GM21381 (cell line): ENCODE results near the gene OXTR.

Source experiments
- ATAC-seq: cut with Tn5 transposase; IDR thresholded peaks from one replicate; pipeline ENCODE4 v1.9.1; 2021; ENCODE audit warnings: mild to moderate bottlenecking, moderate library complexity; ENCODE audit not compliant: unreplicated experiment

Gene OXTR

DNA sequence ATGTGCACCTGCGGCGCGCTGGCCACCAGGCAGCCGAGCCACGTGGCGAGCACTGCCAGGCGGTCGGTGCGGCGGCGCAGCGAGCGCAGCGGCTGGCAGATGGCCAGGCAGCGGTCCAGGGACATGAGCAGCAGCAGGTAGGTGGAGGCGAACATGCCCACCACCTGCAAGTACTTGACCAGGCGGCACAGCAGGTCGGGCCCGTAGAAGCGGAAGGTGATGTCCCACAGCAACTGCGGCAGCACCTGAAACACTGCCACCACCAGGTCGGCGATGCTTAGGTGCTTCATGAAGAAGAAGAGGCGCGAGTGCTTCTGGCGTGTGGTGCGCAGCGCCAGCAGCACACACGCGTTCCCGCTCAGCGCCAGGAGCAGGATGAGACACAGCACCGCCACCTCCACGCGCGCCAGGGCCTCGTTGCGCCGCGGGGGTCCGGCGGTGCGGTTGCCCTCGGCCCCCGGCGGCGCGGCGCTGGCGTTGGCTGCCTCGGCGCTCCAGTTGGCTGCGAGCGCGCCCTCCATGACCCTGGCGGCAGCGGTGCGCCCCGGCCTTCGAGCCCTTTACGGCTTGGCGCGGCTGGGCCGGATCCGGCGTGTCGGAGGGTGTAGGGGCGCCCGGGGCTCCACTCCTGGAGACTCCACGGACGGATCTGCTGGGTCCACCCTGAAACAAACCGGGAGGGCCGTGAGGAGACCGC, 1.6 kb downstream of the OXTR start:
- ATAC-seq: peak; percentile 49

DNA sequence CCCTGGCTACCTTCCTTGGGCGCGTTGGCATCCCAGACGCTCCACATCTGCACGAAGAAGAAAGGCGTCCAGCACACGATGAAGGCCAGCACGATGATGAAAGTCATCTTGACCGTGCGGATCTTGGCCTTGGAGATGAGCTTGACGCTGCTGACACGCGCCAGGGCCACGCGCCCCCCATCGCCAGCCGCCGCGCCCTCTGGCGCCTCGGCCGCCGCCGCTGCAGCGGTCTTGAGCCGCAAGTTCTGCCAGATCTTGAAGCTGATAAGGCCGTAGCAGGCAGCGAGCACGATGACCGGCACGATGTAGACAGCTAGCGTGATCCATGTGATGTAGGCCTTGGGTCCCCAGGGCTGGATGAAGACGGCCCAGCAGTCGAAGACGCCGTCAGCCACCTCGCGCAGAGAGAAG, 2.2 kb downstream of the OXTR start:
- ATAC-seq: no peak

DNA sequence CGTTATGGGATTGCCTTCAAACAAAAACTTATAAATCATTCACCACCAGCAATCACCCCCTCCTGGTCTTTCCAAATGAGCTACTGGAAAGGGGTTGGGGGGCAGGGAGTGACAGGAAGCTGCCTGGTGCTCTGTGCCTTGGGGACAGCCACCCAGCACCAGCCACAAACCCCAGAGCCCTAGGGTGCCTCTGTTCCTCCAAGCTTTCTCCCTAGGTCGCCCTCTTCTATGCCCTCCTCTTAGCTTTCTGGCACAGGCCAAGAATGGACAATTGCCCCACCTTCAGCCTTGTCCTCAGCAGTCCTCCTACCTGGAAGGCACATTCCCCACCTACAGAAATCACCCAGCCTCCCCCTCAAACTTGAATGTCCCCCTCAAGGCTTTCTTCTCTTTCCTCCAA, 3.3 kb downstream of the OXTR start:
- no peak for ATAC-seq

DNA sequence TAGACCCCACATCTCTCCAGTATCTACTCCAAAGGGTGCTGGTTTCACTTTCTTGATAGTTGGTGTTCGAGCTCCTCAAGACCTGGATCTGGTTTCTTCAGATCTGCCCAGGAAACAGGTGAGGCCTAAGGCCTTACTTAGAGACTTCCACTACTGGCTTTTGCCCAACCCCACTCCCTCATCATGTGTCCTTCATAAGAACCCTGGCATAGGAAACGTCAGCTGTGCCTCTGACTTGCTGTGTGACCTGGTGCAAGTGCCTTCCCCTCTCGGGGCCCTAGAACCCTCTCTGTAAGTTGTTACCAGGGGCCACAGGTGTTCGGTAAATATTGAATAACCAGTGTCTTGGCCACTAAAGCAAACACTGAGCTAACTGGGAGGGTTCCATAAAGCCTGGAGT, 3.9 kb downstream of the OXTR start:
- no peak for ATAC-seq

DNA sequence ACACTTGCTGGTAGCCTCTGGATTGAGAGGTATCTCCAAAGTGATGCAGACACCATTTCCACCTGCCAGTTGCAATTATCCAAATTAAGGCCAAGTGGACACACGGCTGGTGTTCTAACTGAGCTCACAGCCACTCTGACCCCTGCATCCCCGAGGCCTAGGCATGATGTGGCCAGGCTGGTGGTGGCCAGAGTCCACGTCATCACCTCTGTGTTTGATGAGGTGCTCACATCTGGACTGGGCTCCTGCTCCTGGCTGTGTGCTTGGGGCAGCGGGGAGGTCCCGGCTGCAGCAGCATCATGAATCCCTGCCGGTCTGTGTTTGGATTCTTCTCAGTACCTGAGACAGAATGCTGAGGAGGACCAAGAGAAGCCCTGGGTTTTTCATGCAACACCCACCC, 4.9 kb downstream of the OXTR start:
- no peak for ATAC-seq

DNA sequence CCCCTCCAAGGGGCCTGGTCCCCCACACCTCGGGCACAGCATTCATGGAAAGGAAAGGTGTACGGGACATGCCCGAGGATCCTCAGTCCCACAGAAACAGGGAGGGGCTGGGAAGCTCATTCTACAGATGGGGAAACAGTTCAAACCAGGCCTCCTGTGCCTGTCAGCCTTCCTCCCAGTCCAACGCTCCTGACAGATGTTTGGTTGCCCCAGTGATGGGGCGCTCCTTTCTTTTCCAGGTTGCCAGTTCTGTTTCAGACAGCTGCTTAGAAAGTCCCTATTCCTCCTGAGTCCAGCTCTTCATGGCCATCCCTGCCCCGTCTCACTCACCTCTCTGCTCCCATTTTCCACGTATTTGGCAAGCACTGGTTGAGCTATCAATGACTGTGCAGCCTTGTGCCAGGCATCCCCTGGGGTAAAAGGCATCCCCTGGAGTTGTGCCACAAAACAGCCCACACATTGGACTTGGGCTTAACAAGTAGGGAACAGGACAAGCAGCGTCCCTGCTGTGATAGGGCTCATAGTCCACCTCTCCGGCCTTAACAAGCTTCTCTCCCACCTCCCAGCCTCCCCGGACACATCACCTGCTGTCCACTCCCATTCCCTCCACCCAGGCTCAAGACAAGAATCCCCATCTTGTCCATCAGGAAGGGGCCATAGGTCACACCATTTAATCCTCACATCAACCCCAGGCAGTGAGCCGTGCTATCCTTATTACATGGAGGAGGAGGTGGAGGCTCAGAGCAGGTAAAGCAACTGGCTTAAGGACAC, 6.6 kb downstream of the OXTR start:
- ATAC-seq: no peak

DNA sequence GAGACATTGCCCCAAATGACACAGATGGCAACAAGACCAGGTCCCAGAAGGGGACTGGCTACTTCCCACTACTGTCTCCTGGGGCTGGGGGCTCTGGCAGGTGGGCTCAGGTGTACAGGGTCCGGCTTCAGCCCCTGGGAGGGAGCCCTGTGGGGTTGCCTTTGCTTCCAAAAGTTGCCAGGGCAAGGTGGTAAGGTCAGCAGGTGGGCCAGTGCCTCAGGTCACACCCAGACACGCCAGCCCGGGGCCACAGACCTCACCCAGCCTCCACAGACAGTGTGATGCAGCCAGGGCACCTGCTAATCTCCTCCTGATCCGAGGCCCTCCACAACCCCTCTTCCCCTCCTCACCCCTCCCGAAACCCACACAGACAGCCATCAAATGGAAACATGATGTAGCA, 7.5 kb downstream of the OXTR start:
- ATAC-seq: no peak

DNA sequence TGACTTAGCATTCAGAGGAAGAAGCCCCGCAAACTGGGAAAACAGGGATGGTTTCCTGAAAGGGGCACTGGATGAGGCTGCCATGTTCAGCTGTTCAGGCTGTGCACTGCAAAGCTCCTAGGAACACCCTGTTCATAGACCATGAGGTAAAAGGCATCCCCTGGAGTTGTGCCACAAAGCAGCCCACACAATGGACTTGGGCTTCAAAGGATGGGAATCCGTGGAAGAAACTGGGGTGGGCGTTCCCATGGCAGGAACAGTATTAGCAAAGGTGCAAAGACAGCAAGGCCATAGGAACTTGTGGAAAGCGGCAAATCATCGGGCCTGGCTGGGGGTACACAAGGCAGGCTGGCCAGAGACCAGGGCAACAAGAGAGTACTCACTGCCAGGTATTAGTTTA, 8.9 kb downstream of the OXTR start:
- no peak for ATAC-seq

DNA sequence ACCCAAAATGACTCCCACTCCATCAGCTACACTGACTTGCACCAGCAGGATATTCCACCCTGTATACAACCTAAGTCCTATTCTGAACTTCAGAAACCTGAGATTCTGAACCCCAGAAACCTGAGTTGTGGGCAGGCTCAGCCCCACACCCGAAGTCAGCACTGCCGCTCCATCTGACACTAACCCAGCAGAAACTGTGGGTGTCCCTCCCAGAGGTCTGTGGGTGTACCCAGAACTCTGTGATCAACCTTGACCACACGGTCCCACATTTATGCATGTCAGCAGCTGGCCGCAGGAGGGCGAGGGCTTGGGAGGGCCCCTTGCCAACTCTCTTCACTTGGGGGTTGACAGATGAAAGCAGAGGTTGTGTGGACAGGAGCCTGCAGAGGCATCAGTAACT, 9.3 kb downstream of the OXTR start:
- no peak for ATAC-seq

DNA sequence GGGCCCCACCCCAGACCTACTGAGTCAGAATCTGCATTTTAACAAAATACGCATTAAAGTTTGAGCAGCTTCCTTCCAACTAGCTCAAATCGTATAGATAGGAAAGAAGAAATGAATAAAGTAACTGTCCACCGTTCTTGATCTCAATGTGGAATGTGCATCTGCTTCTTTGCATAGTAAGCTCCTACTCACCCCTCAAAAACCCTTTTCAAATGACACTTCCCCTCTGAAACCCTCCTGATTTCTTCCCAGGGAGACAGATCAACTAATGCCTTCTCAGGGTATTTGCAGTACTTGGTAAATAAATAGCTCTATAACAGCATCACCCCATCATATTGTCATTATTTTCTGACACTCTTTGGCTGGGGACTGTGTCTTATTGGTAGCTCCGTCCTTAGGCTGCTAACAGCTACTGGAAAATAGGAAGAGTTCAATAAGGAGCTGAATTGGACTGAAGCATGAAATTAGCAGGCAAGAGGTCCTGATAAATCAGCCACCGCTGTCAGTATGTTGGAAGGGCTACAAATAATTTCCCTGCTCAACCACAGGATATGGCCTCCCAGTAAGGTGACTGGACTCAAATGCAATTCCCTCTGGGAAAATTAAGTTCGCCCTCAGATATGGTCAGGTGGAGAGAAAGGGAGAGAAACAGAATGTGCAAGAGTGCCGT, 10.2 kb downstream of the OXTR start:
- ATAC-seq: no peak

DNA sequence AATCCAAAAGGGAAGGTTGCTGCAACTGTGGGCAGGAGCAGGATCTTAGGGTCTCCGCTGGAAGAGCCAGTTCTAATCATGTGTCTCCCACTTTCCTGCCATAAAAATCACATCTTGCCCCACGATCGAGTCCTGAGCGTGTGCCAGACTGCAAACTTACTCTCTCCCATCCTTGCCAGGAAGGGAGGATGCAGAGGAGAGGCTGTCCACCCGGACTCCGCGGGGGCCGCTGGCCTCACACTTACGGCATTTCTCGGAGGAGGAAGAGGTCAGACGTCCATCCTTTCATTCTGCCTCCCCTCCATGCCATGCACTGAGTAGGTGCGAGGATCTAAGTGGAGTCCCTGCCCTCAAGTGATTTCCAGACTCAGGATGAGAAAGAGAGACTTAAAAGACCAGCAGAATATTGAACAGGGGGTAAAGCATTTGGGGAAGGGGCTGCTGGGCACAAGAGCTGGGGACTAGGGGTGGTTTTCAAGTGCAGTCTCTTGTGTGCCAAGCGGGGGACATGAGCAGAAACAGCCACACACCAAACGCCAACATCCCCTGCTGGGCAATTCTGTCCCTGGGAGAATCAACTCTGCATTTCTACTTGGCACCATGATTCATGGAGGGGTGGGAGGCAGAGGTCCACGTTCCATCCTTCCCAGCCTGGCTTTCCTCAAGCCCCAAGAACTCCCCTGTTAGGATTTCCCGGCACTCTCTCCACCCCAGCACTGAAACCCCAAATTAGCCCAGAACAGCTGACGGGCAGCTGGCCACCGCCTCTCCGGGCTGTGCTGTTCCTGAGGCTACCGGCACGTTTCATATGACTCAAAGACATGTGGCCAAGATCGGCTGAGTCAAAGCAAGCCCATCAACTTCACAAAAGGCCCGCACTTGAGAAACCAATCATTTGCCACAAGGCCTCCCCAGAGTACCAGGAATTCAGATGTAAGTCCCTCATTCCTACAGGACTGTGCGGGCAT, 11.6 kb downstream of the OXTR start:
- ATAC-seq: no peak

DNA sequence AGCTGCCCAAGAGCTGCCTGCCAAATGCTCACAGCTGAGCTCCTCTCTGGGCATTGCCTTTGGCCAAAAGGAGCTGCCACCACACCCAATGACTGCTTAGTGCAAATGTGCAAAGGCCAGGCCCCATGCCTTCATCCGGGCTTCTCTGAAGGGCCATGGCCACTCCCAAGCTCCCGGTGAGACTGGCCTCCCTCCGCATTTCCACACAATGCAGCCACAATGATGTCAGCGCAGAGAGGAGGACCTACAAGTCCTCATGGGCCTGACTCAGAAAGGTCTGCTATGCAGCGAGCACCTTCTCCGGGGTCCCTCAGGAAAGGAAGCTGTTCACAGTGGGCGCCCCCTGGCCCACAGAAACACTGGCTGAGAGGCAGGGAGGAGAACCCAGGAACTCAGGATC, 12.7 kb downstream of the OXTR start:
- ATAC-seq: no peak

DNA sequence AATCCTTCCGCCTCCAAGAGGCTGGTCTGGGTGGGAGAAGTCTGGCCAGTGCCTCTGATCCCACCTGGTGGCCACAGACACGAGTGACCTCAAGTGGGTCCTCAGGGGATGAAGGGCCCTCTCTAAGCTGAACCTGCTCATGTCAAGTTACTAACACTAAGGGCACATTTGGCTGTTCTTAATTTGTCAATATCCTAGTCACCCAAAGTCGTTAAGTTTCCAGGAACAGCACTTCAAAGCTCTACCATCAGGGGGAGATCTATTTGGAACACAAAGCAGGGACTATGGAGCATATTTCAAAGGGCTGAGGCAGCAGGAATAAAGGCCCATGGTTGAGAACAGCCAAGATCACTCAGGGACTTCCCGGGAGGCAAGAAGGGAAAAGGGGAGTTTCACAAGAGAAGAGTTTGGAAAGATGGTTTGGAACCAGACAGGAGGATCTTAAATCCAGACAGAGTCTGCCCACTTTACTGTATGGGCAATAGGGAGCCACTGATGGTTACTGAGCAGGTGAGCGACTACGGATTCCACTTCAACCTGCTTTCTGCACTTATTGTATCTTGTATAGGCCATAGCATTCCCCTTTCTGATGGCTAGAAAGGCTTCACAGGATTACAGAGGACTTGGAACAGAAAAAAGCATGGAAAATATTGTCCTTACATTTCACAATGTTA, 13.7 kb downstream of the OXTR start:
- no peak for ATAC-seq

DNA sequence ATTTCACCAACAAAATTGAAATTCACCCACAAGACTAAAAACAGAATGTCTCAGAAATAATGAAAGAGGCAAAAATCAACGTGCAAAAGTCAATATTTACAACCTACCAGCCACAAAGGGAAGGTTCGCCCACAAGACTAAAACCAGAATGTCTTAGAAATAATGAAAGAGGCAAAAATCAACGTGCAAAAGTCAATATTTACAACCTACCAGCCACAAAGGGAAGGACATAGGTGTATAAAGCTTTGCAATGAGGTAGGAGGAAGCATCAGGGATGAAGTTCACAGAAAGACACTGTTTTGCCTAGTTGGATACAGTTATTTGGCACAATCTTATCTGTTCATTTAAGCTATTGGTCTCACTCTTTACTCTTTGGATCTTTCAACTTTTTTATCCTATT, 14.3 kb downstream of the OXTR start:
- ATAC-seq: no peak

DNA sequence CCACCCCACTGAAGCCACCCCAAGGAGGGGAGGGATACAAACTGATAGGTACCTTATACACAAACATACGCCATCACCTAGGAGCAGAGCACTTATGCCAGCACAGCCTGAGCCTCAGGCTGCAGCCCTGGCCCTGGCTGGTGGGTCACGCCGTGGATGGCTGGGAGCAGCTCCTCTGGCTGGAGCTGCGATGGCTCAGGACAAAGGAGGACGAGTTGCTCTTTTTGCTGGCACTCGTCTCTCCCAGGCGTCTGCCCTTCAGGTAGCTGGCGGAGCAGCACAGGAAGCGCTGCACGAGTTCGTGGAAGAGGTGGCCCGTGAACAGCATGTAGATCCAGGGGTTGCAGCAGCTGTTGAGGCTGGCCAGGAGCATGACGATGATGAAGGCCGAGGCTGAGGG, 16.6 kb downstream of the OXTR start:
- no peak for ATAC-seq

DNA sequence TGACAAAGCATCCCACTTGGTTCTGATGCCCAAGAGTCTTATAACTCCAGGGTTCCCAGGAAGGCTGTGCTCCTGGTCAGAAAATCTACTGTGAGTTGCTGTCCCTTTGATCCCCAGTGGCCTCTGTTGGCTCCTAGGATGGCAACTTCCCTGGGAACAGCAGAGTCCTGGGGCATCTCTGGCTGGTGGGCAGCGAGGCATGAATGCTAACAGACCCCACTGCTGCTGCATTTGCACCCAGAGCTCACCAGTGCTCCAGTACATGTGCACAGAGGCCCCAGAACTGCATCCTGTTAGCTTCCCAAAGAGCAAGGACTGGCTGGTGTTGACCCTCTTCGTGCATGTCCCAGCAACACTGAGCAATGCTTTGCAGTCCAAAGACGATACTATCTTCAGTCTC, 20.1 kb downstream of the OXTR start:
- ATAC-seq: no peak

DNA sequence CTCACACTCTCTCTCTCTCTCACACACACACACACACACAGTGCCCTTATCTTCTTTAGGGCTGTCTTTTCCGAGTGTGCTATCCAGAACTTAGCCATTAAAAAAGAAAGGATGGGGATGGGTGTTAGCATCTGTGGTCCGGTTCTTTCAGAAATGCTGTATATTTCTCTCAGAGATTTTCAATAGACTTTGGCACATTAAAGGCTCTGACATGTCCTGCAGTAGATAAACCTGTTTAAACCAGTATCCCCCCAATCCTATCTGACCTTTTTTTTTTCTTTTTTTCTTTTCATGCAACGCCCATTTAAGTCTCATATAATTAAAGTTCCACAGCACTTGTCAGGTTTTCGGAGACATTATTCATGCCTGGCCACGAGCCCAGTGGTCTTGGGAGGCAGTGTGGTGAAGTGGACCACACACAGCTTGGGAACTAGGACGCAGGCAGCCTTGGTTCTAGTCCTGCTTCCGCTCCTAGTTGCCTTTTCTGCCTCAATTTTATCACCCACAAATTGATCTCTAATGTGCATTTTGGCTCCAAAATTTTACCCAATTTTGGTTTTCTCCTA, 22.6 kb downstream of the OXTR start:
- ATAC-seq: no peak

DNA sequence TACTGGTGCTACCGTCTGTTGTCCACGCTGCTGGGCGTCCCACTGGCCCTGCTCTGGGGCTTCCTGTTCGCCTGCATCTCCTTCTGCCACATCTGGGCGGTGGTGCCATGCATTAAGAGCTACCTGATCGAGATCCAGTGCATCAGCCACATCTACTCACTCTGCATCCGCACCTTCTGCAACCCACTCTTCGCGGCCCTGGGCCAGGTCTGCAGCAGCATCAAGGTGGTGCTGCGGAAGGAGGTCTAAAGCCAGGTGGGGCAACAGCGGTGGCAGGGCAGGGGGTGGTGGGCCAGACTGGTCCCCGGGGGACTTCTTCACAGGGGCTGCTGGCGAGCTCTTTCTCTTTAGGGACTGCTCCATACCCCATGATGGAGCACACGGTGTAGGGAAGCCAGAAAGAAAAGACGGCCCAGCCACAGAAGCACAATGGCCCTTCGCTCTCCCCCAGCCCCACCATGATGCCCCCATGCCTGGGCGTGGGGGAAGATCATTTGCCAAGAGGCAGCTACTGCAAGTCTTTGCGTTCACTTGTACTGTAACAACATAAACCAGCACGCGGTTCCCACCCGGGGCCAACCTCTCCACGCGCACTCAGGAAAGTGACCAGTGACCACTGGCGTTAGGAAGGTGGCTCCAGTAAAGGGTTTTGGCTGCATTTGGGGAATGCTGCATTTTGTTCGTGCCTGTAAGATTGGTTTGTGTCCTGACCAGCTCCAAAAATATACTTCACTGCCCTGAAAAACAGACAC, 23.6 kb downstream of the OXTR start:
- ATAC-seq: no peak

DNA sequence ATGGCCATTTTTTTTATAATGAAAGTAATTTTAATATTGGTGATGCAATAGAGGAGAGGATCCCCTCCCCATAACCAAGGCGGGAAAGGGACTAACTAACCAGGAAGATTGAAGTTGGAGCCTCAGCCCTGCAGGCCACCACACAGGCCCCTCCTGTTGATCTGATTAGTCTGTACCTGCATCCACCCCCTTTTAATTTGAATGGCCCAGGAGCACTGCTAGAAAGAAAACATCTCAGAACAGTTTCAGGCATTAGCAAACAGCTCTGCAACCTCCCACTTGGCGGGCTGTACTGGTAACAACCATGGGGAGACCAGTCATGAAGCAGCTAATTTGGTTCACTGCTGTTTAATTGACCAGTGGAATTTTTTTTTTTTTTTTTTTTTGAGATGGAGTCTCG, 25.5 kb downstream of the OXTR start:
- no peak for ATAC-seq
